IMR-90 (cell line): ENCODE results near the gene MRPL32. TPM values are rescaled to one million over a fixed set of nuclear protein-coding genes. Genes with fewer than 3 reads are reported as not detected.

ENCODE experiments used
- ATAC-seq: fragments of 200-7000 bp; cut with Tn5 transposase; 2 replicates; pipeline ENCODE4 v1.9.1; 2020; ENCODE audit warnings: low read depth, mild to moderate bottlenecking, moderate library complexity
- BruUV-seq: library from RNA; stranded (reverse); fragments of 400-500 nt; replicated peaks from 2 replicates; lab custom pipeline; 2021; lab: Mats Ljungman, UMichigan
- CTCF ChIA-PET: fragments of 300-600 bp; formaldehyde crosslinking; extraction: SDS; loops from one replicate; lab custom pipeline; 2021; ENCODE audit warnings: antibody characterized with exemption; lab: Yijun Ruan, JAX
- POLR2A ChIA-PET: fragments of 300-600 bp; sonication (Branson Sonifier 250); formaldehyde crosslinking; loops from one replicate; lab custom pipeline; 2022; ENCODE audit warnings: antibody characterized with exemption; ENCODE audit not compliant: unreplicated experiment; lab: Charles Lee
- DNase-seq: peaks from one replicate; pipeline ENCODE4 v3.0.0; 2013
- H2AFZ ChIP-seq: replicated peaks from 2 replicates; pipeline ENCODE3; 2013; ENCODE audit warnings: low read length, mild to moderate bottlenecking; ENCODE audit not compliant: poor library complexity
- H2AK5ac ChIP-seq: 2 replicates; pipeline ENCODE4 v1.6.1; 2013; ENCODE audit warnings: low read depth, low read length, inconsistent platforms
- H2AK9ac ChIP-seq: replicated peaks from 2 replicates; pipeline ENCODE3; 2013; ENCODE audit warnings: mild to moderate bottlenecking, low read depth, low read length, moderate library complexity; ENCODE audit not compliant: poor library complexity
- H2BK120ac ChIP-seq: 2 replicates; pipeline ENCODE4 v1.6.1; 2013; ENCODE audit warnings: low read depth, low read length, inconsistent platforms
- H2BK15ac ChIP-seq: 3 replicates; pipeline ENCODE4 v1.6.1; 2013; ENCODE audit warnings: low read depth, low read length, inconsistent platforms
- H2BK20ac ChIP-seq: 2 replicates; pipeline ENCODE4 v1.6.1; 2013; ENCODE audit warnings: low read depth, mild to moderate bottlenecking, inconsistent platforms, low read length, moderate library complexity
- H2BK5ac ChIP-seq: 2 replicates; pipeline ENCODE4 v1.6.1; 2013; ENCODE audit warnings: mild to moderate bottlenecking, low read depth, low read length, inconsistent platforms; ENCODE audit not compliant: poor library complexity, severe bottlenecking
- H3K14ac ChIP-seq: replicated peaks from 2 replicates; pipeline ENCODE4 v1.6.1; 2013; ENCODE audit warnings: low read depth, low read length, inconsistent platforms
- H3K18ac ChIP-seq: 2 replicates; pipeline ENCODE4 v1.6.1; 2013; ENCODE audit warnings: low read depth, low read length, control low read depth
- H3K23ac ChIP-seq: 2 replicates; pipeline ENCODE4 v1.6.1; 2013; ENCODE audit warnings: low read depth, low read length, inconsistent platforms
- H3K27ac ChIP-seq: 2 replicates; pipeline ENCODE4 v1.5.1; 2013; ENCODE audit warnings: mild to moderate bottlenecking, control low read depth, low read length; ENCODE audit not compliant: insufficient read depth
- H3K27me3 ChIP-seq: 2 replicates; pipeline ENCODE4 v1.6.1; 2013; ENCODE audit warnings: low read length; ENCODE audit not compliant: control insufficient read depth, insufficient read depth
- H3K36me3 ChIP-seq: 2 replicates; pipeline ENCODE4 v1.6.1; 2013; ENCODE audit warnings: low read length, mixed read lengths; ENCODE audit not compliant: control insufficient read depth, insufficient read depth
- H3K4ac ChIP-seq: 2 replicates; pipeline ENCODE4 v1.6.1; 2013; ENCODE audit warnings: low read depth, low read length, inconsistent platforms
- H3K4me1 ChIP-seq: 2 replicates; pipeline ENCODE4 v1.6.1; 2013; ENCODE audit warnings: low read length, mixed read lengths; ENCODE audit not compliant: control insufficient read depth, insufficient read depth
- H3K4me2 ChIP-seq: 2 replicates; pipeline ENCODE4 v1.6.1; 2013; ENCODE audit warnings: low read depth, mild to moderate bottlenecking, control low read depth, low read length, moderate library complexity
- H3K4me3 ChIP-seq: 2 replicates; pipeline ENCODE4 v1.5.1; 2013; ENCODE audit warnings: low read depth, mild to moderate bottlenecking, control low read depth, low read length, moderate library complexity; ENCODE audit not compliant: insufficient read depth
- H3K56ac ChIP-seq: 2 replicates; pipeline ENCODE4 v1.6.1; 2013; ENCODE audit warnings: low read length, inconsistent platforms; ENCODE audit not compliant: insufficient read depth; ENCODE audit errors: extremely low read depth
- H3K79me1 ChIP-seq, 2 experiments: 2 replicates each; pipeline ENCODE4 v1.6.1; 2013; ENCODE audit warnings: low read length in 2 of 2, inconsistent platforms in 1 of 2, low read depth in 1 of 2
- H3K9ac ChIP-seq: 2 replicates; pipeline ENCODE4 v1.6.1; 2013; ENCODE audit warnings: low read depth, low read length, control low read depth
- H3K9me1 ChIP-seq: 2 replicates; pipeline ENCODE4 v1.6.1; 2013; ENCODE audit warnings: low read length, inconsistent platforms; ENCODE audit not compliant: insufficient read depth
- H3K9me3 ChIP-seq: 2 replicates; pipeline ENCODE4 v1.6.1; 2013; ENCODE audit warnings: low read length; ENCODE audit not compliant: control insufficient read depth, insufficient read depth
- H4K20me1 ChIP-seq: 2 replicates; pipeline ENCODE4 v1.6.1; 2013; ENCODE audit warnings: low read length, inconsistent platforms; ENCODE audit not compliant: insufficient read depth
- H4K5ac ChIP-seq: 2 replicates; pipeline ENCODE4 v1.6.1; 2013; ENCODE audit warnings: mild to moderate bottlenecking, low read depth, low read length, control low read depth
- H4K8ac ChIP-seq, 2 experiments: 2 replicates each; pipeline ENCODE4 v1.6.1; 2013; ENCODE audit warnings: low read depth in 2 of 2, low read length in 2 of 2, control low read depth in 1 of 2, inconsistent platforms in 1 of 2
- H4K91ac ChIP-seq: 2 replicates; pipeline ENCODE4 v1.6.1; 2013; ENCODE audit warnings: low read depth, low read length, inconsistent platforms; ENCODE audit not compliant: insufficient read depth
- BHLHE40 ChIP-seq: fragments of 150-350 bp; IDR thresholded peaks from 2 replicates; pipeline ENCODE4 v1.6.1; 2016; ENCODE audit warnings: mild to moderate bottlenecking, low read depth, low read length
- FOS ChIP-seq: fragments of 150-350 bp; IDR thresholded peaks from 2 replicates; pipeline ENCODE4 v1.6.1; 2016; ENCODE audit warnings: low read depth, low read length
- MAZ ChIP-seq: IDR thresholded peaks from 2 replicates; pipeline ENCODE4 v1.6.1; 2012; ENCODE audit warnings: low read depth, mild to moderate bottlenecking, low read length, improper control_type of control experiment, moderate library complexity, borderline replicate concordance
- MXI1 ChIP-seq: IDR thresholded peaks from 2 replicates; pipeline ENCODE4 v1.6.1; 2012; ENCODE audit warnings: low read depth, mild to moderate bottlenecking, low read length, moderate library complexity, borderline replicate concordance
- NFE2L2 ChIP-seq: fragments of 150-350 bp; IDR thresholded peaks from 2 replicates; pipeline ENCODE4 v1.6.1; 2016; ENCODE audit warnings: low read depth, mild to moderate bottlenecking, low read length
- POLR2A ChIP-seq: IDR thresholded peaks from 2 replicates; pipeline ENCODE4 v1.6.1; 2012; ENCODE audit warnings: mild to moderate bottlenecking, low read depth, low read length
- RCOR1 ChIP-seq: IDR thresholded peaks from 2 replicates; pipeline ENCODE4 v1.6.1; 2012; ENCODE audit warnings: mild to moderate bottlenecking, low read length, improper control_type of control experiment; ENCODE audit not compliant: insufficient replicate concordance
- RFX5 ChIP-seq: IDR thresholded peaks from 2 replicates; pipeline ENCODE4 v1.8.0; 2012; ENCODE audit warnings: low read depth, mild to moderate bottlenecking, low read length, moderate library complexity
- SMC3 ChIP-seq: fragments of 150-350 bp; IDR thresholded peaks from 2 replicates; pipeline ENCODE4 v1.6.1; 2016; ENCODE audit warnings: low read depth, mild to moderate bottlenecking, antibody characterized with exemption, low read length, moderate library complexity
- WGBS, 2 experiments: methylation state at CpG; one replicate each; pipeline versions ENCODE4 v1.1.5 to v1.1.7; 2013; ENCODE audit warnings: missing lambda C conversion rate in 2 of 2; ENCODE audit not compliant: insufficient read length in 1 of 2; ENCODE audit errors: extremely low coverage in 2 of 2; 5-methylcytosine and 5-hydroxymethylcytosine counted together
- dilution Hi-C: fragments of 300-500 bp; cut with HindIII; formaldehyde crosslinking; loops from one replicate; pipeline ENCODE4 v1.14.3; 2018; ENCODE audit warnings: low sequenced_read_pairs; ENCODE audit not compliant: unreplicated experiment
- in situ Hi-C: fragments of 300-500 bp; cut with MboI; formaldehyde crosslinking; loops from 3 replicates; pipeline ENCODE4 v1.14.3; 2019; ENCODE audit warnings: low sequenced_read_pairs, inconsistent platforms, mixed read lengths
- intact Hi-C: fragments of 100-400 bp; cut with micrococcal nuclease; formaldehyde crosslinking; loops from 2 replicates; pipeline ENCODE4 v1.10.0; 2022
- polyA plus RNA-seq, 3 experiments: library from polyadenylated mRNA; depleted of rRNA; stranded (reverse); fragments of >200 nt; gene quantifications; 2 replicates each; pipeline ENCODE4 v1.2.3, GENCODE V29; 2012; ENCODE audit warnings: low replicate concordance in 1 of 3
- total RNA-seq: library from RNA; depleted of rRNA; stranded (reverse); fragments of >200 nt; gene quantifications from 2 replicates; pipeline ENCODE4 v1.2.3, GENCODE V29; 2012
- TF ChIP-seq, protein P1 (sequence below): conservative IDR thresholded peaks from 2 replicates; pipeline ENCODE4 v1.5.1; 2012; ENCODE audit warnings: mild to moderate bottlenecking, low read depth, low read length, improper control_type of control experiment

The MRPL32 gene
- total and polyA plus RNA-seq, 2 of the 4 experiments (the other 2 are of a cell fraction) = 42.3 to 75.3 TPM

- H3K56ac ChIP-seq = no peak overlapping the region
- TF ChIP-seq MXI1 (no peak), NFE2L2 (no peak), RCOR1 (no peak), FOS (no peak), POLR2A (no peak), SMC3 (no peak), MAZ (no peak), RFX5 (no peak), BHLHE40 (no peak)
- TF ChIP-seq, protein P1, sequence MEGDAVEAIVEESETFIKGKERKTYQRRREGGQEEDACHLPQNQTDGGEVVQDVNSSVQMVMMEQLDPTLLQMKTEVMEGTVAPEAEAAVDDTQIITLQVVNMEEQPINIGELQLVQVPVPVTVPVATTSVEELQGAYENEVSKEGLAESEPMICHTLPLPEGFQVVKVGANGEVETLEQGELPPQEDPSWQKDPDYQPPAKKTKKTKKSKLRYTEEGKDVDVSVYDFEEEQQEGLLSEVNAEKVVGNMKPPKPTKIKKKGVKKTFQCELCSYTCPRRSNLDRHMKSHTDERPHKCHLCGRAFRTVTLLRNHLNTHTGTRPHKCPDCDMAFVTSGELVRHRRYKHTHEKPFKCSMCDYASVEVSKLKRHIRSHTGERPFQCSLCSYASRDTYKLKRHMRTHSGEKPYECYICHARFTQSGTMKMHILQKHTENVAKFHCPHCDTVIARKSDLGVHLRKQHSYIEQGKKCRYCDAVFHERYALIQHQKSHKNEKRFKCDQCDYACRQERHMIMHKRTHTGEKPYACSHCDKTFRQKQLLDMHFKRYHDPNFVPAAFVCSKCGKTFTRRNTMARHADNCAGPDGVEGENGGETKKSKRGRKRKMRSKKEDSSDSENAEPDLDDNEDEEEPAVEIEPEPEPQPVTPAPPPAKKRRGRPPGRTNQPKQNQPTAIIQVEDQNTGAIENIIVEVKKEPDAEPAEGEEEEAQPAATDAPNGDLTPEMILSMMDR = no peak
- POLR2A ChIA-PET = no interaction called here
- no peak overlapping the region for H3K4ac ChIP-seq
- no peak overlapping the region for H2BK5ac ChIP-seq
- dilution Hi-C loops (loop anchor here (25.0 kb wide), 1 partner anchor 290 kb away; no protein-coding TSS in a partner anchor), intact Hi-C loops (no loop called here), in situ Hi-C loops (loop anchor here (10.0 to 25.0 kb wide), 2 partner anchors 777 to 890 kb away; partner anchors contain the start of gene COA1)
- H3K9me3 ChIP-seq = no peaks in the 10 kb centered on the region
- no peaks in the 10 kb centered on the region for H3K79me1 ChIP-seq
- H2BK20ac ChIP-seq = no peak overlapping the region
- H2AK9ac ChIP-seq = no peak overlapping the region
- H3K4me2 ChIP-seq = no peak overlapping the region
- no peaks in the 10 kb centered on the region for H3K9me1 ChIP-seq
- 0 out of 2 replicates have a peak, but pooled peaks cover 1% of the 10 kb centered on the region for H3K27me3 ChIP-seq
- no peak for ATAC-seq
- BruUV-seq = no TSS peak
- no peaks in the 10 kb centered on the region for H3K36me3 ChIP-seq
- H2BK120ac ChIP-seq = no peak overlapping the region
- no peak overlapping the region for H3K9ac ChIP-seq
- no CpG with 5 or more reads among the region's 2 CpGs for WGBS, 2 experiments
- H4K8ac ChIP-seq = no peak overlapping the region
- no peak overlapping the region for H3K27ac ChIP-seq
- no peak overlapping the region for H4K91ac ChIP-seq
- no peaks in the 10 kb centered on the region for H3K4me1 ChIP-seq
- no peak for DNase-seq
- no peak overlapping the region for H2BK15ac ChIP-seq
- CTCF ChIA-PET = interaction anchor here (0.7 to 1.6 kb wide), 2 partner anchors 11 to 492 kb away, joined by 3 to 5 read pairs; no protein-coding TSS in a partner anchor
- H3K4me3 ChIP-seq = no peak overlapping the region
- no peak overlapping the region for H4K5ac ChIP-seq
- no peak overlapping the region for H2AFZ ChIP-seq
- no peaks in the 10 kb centered on the region for H4K20me1 ChIP-seq
- H3K14ac ChIP-seq = no peak overlapping the region
- no peak overlapping the region for H3K18ac ChIP-seq
- H3K23ac ChIP-seq = no peak overlapping the region
- no peak overlapping the region for H2AK5ac ChIP-seq
Measured at GRCh38 chr7:42947521-42947920, 15.3 kb downstream of the MRPL32 start.
